GM23338 (cell line): Measurements from ENCODE around the gene ZNF611. TPM values are rescaled to one million over a fixed set of nuclear protein-coding genes. Genes with fewer than 3 reads are reported as not detected.
"Not testable (repeated sequence)": the region's sequence is repeated elsewhere in the genome, so short reads cannot be mapped to it uniquely, and the experiment has no call there.

ENCODE experiments used
- ATAC-seq: fragments of 200-7000 bp; cut with Tn5 transposase; 3 replicates; pipeline ENCODE4 v1.9.1; 2020
- DNase-seq: peaks from one replicate; pipeline ENCODE4 v3.0.0-alpha.2; 2015; ENCODE audit warnings: low spot score
- H2AFZ ChIP-seq: fragments of 200-600 bp; sonication (generic); 2 replicates; pipeline ENCODE4 v1.8.0; 2016; ENCODE audit warnings: antibody characterized with exemption, mild to moderate bottlenecking, moderate library complexity
- H3F3A ChIP-seq: fragments of 200-600 bp; sonication (generic); replicated peaks from 2 replicates; pipeline ENCODE4 v1.8.0; 2017; ENCODE audit warnings: antibody characterized with exemption, mixed run types, low read depth
- H3K27ac ChIP-seq: fragments of 200-600 bp; sonication (generic); 2 replicates; pipeline ENCODE4 v1.6.1; 2016; ENCODE audit warnings: low read depth
- H3K27me3 ChIP-seq: fragments of 200-600 bp; sonication (generic); 2 replicates; pipeline ENCODE4 v1.8.0; 2016; ENCODE audit warnings: mild to moderate bottlenecking, mixed run types, moderate library complexity; ENCODE audit not compliant: insufficient read depth
- H3K36me3 ChIP-seq: fragments of 200-600 bp; sonication (generic); 2 replicates; pipeline ENCODE4 v1.8.0; 2016; ENCODE audit warnings: mild to moderate bottlenecking; ENCODE audit not compliant: insufficient read depth
- H3K4me1 ChIP-seq: fragments of 200-600 bp; sonication (generic); 2 replicates; pipeline ENCODE4 v1.8.0; 2016; ENCODE audit warnings: mild to moderate bottlenecking, moderate library complexity; ENCODE audit not compliant: insufficient read depth
- H3K4me2 ChIP-seq: fragments of 200-600 bp; sonication (generic); 2 replicates; pipeline ENCODE4 v1.7.1; 2017; ENCODE audit warnings: mixed run types
- H3K4me3 ChIP-seq: fragments of 200-600 bp; sonication (generic); 2 replicates; pipeline ENCODE4 v1.6.1; 2016; ENCODE audit warnings: mixed run types
- H3K79me2 ChIP-seq: fragments of 200-600 bp; sonication (generic); replicated peaks from 2 replicates; pipeline ENCODE4 v1.8.0; 2017; ENCODE audit warnings: mild to moderate bottlenecking; ENCODE audit not compliant: insufficient read depth
- H3K9me2 ChIP-seq: fragments of 200-600 bp; sonication (generic); 2 replicates; pipeline ENCODE4 v1.8.0; 2017; ENCODE audit not compliant: insufficient read depth
- H4K20me1 ChIP-seq: fragments of 200-600 bp; sonication (generic); replicated peaks from 2 replicates; pipeline ENCODE4 v1.8.0; 2017; ENCODE audit warnings: mild to moderate bottlenecking; ENCODE audit not compliant: insufficient read depth
- H3K27ac Mint-ChIP-seq: 2 replicates; pipeline ENCODE4 v1.8.0; 2020; ENCODE audit warnings: inconsistent platforms, mild to moderate bottlenecking, moderate library complexity, mixed read lengths
- H3K27me3 Mint-ChIP-seq: 3 replicates; pipeline ENCODE4 v1.8.0; 2022; ENCODE audit warnings: low read depth, mild to moderate bottlenecking, moderate library complexity, mixed read lengths, inconsistent platforms; ENCODE audit not compliant: insufficient read depth, poor library complexity
- H3K36me3 Mint-ChIP-seq: 3 replicates; pipeline ENCODE4 v1.8.0; 2021; ENCODE audit warnings: low read depth, mild to moderate bottlenecking, inconsistent platforms, moderate library complexity, mixed read lengths
- H3K4me1 Mint-ChIP-seq: 3 replicates; pipeline ENCODE4 v1.8.0; 2020; ENCODE audit warnings: mild to moderate bottlenecking, inconsistent platforms, mixed read lengths
- H3K4me3 Mint-ChIP-seq: 3 replicates; pipeline ENCODE4 v1.8.0; 2021; ENCODE audit warnings: moderate library complexity, mild to moderate bottlenecking, inconsistent platforms, mixed read lengths
- H3K9me3 Mint-ChIP-seq: 3 replicates; pipeline ENCODE4 v1.8.0; 2020; ENCODE audit warnings: moderate library complexity, mild to moderate bottlenecking, inconsistent platforms, mixed read lengths
- CTCF ChIP-seq, 2 experiments: fragments of 200-600 bp in 1 of 2; sonication (generic) in 1 of 2; conservative IDR thresholded peaks; 2 replicates each; pipeline versions ENCODE4 v1.5.1 to v1.6.1; 2016 to 2017; ENCODE audit warnings: antibody characterized with exemption in 2 of 2, low read depth in 2 of 2, mild to moderate bottlenecking in 2 of 2, moderate library complexity in 1 of 2
- ZNF462 ChIP-seq: fragments of 250-450 bp; sonication (Bioruptor Pico); IDR thresholded peaks from 2 replicates; pipeline ENCODE4 v1.5.0; 2020; ENCODE audit warnings: mild to moderate bottlenecking, moderate library complexity
- polyA plus RNA-seq: library from polyadenylated mRNA; unstranded; fragments of >200 nt; fragmentation: Nextera tagmentation; extraction: Ambion mirVana; gene quantifications from 2 replicates; pipeline ENCODE4 v1.2.1, GENCODE V29; 2016
- total RNA-seq: library from RNA; depleted of rRNA; stranded (reverse); fragments of >200 nt; shearing (Covaris generic); gene quantifications from 2 replicates; pipeline ENCODE4 v1.2.3, GENCODE V29; 2014

The ZNF611 gene
- total and polyA plus RNA-seq, 2 experiments from 2014 or later: 5.3 to 16.4 TPM

- Mint-ChIP-seq H3K27me3 (peaks cover 7% of the 10 kb centered on the region), H3K36me3 (no peaks in the 10 kb centered on the region), H3K4me3 (peak overlapping the region; percentile 67), H3K9me3 (no peaks in the 10 kb centered on the region), H3K27ac (no peak overlapping the region), H3K4me1 (peaks cover 5% of the 10 kb centered on the region; the same call in 1 of the 3 replicates)
- Histone ChIP-seq H3K79me2 (no peaks in the 10 kb centered on the region), H3K9me2 (no peaks in the 10 kb centered on the region), H2AFZ (peak overlapping the region; percentile 61; the same call in 1 of the 2 replicates), H3K36me3 (no peaks in the 10 kb centered on the region), H3K27me3 (no peaks in the 10 kb centered on the region), H3K27ac (no peak overlapping the region), H3K4me3 (peak overlapping the region; percentile 44; the same call in 1 of the 2 replicates), H3K4me2 (peak overlapping the region; percentile 64; the same call in 1 of the 2 replicates), H4K20me1 (no peaks in the 10 kb centered on the region), H3K4me1 (no peaks in the 10 kb centered on the region; the same call in 1 of the 2 replicates), H3F3A (no peaks in the 10 kb centered on the region)
- DNase-seq (peak; percentile 85), ATAC-seq (peak; percentile 80)
- TF ChIP-seq ZNF462 (no peak), CTCF (conservative IDR thresholded peaks at IDR 0.05; ENCODE audit: low read depth in 2 of 2) (peak; percentile 46 to 57)
Observed at GRCh38 chr19:52748336-52748950, 13.6 kb upstream of the ZNF611 start.

DNA sequence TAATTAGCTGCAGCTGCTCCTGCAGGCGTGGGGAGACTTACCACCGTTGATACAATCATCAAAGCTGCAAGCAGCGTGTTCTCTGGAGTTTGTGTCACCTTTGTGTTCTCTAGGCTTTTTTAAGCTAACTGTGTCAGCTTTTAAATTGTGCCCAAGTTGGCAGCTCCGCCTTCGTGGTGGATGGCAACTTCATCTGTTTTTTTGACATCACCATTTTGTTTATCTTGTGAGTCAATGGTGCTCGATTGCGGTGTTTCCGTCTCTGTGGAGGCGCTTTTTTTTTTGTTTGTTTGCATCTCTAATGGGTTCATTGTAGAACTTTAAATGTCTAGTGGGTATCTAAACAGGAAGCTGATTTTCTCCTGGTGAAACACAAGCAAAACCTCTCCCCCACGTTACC, 11.1 kb upstream of the ZNF611 start:
- H3K9me3 Mint-ChIP-seq, H4K20me1 ChIP-seq, H3K79me2 ChIP-seq, H3K36me3 Mint-ChIP-seq, H3K4me3 Mint-ChIP-seq, H3K4me3 ChIP-seq, H3K27me3 ChIP-seq, H3K27ac Mint-ChIP-seq, H3K9me2 ChIP-seq, H3K36me3 ChIP-seq, DNase-seq, H2AFZ ChIP-seq, H3K27me3 Mint-ChIP-seq, H3K4me2 ChIP-seq, H3K27ac ChIP-seq, H3F3A ChIP-seq, ATAC-seq: not testable (repeated sequence)
- peaks cover 16% of the 10 kb centered on the region for H3K4me1 Mint-ChIP-seq
- peaks cover 13% of the 10 kb centered on the region for H3K4me1 ChIP-seq
